Kidney epithelial cell (primary cell): ENCODE data around the gene MYOCD. TPM values are rescaled to one million over a fixed set of nuclear protein-coding genes. Genes with fewer than 3 reads are reported as not detected.
A peak's percentile ranks its signal among the peaks of the same experiment; 100 is the strongest.

ENCODE experiments used
- DNase-seq: peaks from one replicate; pipeline ENCODE4 v3.0.0-alpha.2; 2010; ENCODE audit warnings: low read depth
- H3K27me3 ChIP-seq: 2 replicates; pipeline ENCODE4 v1.6.0; 2011; ENCODE audit warnings: low read length; ENCODE audit not compliant: control insufficient read depth, insufficient read depth
- H3K36me3 ChIP-seq: 2 replicates; pipeline ENCODE4 v1.5.1; 2011; ENCODE audit warnings: low read length; ENCODE audit not compliant: control insufficient read depth, insufficient read depth
- H3K4me3 ChIP-seq: 2 replicates; pipeline ENCODE4 v1.5.1; 2011; ENCODE audit warnings: low read depth, mild to moderate bottlenecking, control low read depth, low read length
- total RNA-seq: library from RNA; depleted of rRNA; stranded (reverse); fragments of >200 nt; gene quantifications from 2 replicates; pipeline ENCODE4 v1.2.3, GENCODE V29; 2015
- TF ChIP-seq, protein P1 (sequence below): IDR thresholded peaks from 2 replicates; pipeline ENCODE4 v1.5.1; 2011; ENCODE audit warnings: mild to moderate bottlenecking, moderate library complexity, low read length, control low read depth, inconsistent platforms; ENCODE audit not compliant: insufficient read depth, poor library complexity, severe bottlenecking

MYOCD gene
- total RNA-seq, 1 donor from 2014 or later: 2.1 TPM

DNA sequence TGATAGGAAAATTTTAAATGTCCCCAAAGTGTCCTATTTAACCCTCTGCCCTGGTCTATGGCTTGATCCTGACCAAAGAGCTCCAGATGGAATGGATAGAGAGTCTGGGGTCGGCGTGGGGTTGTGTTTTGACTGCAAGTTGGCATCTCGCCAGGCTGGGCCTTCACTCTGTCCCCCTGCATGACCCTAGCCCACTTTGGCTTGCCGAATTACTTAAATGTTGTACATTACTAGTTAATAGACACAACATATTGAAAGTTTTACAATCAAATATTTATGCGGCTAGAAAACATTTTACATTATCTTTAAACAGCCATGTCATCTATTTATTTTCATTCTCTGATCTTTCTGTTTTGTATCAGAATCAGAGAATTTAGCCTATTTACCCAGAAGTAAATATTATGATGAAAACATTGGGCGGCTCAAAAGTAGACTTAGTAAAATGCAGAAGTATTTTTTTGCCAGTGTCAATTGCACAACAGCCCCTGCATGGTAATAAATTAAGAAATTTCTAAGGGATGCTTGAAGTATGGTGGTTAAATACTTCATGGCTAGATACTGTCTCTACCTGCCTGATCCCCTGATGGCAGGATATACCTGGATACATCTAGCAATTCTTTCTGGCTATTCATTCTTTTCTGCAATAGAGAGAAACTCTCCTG, 18.8 kb upstream of the MYOCD start:
- Histone ChIP-seq H3K27me3 (no peaks in the 10 kb centered on the region), H3K36me3 (no peaks in the 10 kb centered on the region), H3K4me3 (no peak overlapping the region)
- TF ChIP-seq, protein P1, sequence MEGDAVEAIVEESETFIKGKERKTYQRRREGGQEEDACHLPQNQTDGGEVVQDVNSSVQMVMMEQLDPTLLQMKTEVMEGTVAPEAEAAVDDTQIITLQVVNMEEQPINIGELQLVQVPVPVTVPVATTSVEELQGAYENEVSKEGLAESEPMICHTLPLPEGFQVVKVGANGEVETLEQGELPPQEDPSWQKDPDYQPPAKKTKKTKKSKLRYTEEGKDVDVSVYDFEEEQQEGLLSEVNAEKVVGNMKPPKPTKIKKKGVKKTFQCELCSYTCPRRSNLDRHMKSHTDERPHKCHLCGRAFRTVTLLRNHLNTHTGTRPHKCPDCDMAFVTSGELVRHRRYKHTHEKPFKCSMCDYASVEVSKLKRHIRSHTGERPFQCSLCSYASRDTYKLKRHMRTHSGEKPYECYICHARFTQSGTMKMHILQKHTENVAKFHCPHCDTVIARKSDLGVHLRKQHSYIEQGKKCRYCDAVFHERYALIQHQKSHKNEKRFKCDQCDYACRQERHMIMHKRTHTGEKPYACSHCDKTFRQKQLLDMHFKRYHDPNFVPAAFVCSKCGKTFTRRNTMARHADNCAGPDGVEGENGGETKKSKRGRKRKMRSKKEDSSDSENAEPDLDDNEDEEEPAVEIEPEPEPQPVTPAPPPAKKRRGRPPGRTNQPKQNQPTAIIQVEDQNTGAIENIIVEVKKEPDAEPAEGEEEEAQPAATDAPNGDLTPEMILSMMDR: no peak
- no peak for DNase-seq

DNA sequence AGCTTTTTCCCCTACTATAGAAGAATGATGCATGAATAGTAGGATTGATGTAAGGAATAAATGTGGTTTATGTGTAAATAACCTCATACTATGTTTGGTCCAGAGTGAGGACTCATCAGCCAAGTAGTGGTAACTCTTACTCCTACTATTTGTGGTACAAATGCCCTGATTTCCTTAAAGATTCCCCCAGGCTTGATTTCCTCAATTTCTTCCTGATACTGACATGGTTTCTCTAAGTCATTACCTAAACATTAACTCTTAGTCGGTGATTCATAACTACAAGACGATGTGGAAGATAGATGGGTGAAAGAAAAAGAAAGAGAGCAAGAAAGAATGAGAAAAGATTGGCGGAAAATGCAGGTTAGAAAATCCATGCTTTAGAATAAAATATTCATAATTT, 17.2 kb upstream of the MYOCD start:
- TF ChIP-seq, protein P1: no peak
- Histone ChIP-seq H3K27me3 (no peaks in the 10 kb centered on the region), H3K4me3 (no peak overlapping the region), H3K36me3 (no peaks in the 10 kb centered on the region)
- no peak for DNase-seq

DNA sequence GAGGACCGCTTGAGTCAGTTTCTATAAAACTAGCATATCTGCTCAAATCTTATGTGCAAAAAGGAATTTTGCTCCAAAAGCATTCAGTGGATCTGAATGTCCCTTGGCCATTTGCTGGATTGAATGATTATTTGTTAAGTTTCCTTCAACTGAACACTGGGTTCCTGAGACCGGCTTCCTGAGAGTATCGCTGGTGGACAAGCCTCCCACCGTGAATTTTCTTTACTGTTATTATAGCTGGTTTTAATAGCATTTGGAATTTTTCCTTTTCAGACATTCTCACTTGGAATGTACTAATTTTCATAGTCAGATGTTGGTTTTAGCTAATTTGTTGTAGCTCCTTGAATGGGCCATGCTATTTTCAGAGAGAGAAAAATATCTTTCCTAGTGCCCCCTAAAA, 9.8 kb upstream of the MYOCD start:
- H3K36me3 ChIP-seq: no peaks in the 10 kb centered on the region
- no peak for DNase-seq
- H3K27me3 ChIP-seq: no peaks in the 10 kb centered on the region
- no peak overlapping the region for H3K4me3 ChIP-seq
- TF ChIP-seq, protein P1: no peak

DNA sequence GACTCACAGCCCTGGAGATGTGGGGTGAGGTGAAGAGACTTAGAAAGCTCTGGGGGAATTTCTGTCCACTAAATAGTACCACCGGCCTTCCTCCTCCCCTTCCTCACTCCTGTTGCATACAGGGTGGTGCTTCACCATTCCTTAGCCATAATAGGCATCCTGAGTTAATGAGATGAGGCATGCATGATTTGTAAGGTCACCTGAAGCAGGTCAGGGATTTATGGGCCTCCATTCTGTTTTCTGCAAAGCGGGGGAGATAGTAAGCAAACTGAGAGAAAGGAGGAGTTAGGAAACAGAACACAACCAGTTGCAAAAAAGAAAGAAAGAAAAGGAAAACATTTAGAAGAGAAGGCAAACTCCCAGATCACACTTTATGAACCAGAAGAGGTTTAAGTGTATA, 9.3 kb upstream of the MYOCD start:
- H3K27me3 ChIP-seq: no peaks in the 10 kb centered on the region
- DNase-seq: no peak
- H3K4me3 ChIP-seq: no peak overlapping the region
- TF ChIP-seq, protein P1: no peak
- no peaks in the 10 kb centered on the region for H3K36me3 ChIP-seq

DNA sequence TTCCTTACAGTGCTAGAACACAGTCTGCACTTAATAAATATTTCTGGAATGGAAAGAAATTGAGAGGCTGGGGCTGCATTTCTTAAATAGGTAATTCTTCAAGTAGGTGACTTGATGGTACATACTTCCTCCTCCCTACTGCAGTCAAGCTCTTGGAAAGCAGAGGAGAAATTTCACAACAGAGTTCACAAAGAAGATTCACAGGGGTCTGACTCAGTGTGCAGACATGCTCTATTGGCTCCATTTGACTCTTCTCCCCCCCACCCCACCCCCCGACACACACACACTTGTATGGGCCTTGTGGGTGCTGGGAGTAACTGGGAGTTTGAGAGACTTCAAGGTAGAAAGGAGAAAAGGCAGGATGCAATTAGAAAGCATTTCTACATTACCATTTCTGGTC, 6.2 kb upstream of the MYOCD start:
- DNase-seq: peak; percentile 65
- no peaks in the 10 kb centered on the region for H3K36me3 ChIP-seq
- TF ChIP-seq, protein P1: no peak
- H3K4me3 ChIP-seq: no peak overlapping the region
- H3K27me3 ChIP-seq: peaks cover 2% of the 10 kb centered on the region

DNA sequence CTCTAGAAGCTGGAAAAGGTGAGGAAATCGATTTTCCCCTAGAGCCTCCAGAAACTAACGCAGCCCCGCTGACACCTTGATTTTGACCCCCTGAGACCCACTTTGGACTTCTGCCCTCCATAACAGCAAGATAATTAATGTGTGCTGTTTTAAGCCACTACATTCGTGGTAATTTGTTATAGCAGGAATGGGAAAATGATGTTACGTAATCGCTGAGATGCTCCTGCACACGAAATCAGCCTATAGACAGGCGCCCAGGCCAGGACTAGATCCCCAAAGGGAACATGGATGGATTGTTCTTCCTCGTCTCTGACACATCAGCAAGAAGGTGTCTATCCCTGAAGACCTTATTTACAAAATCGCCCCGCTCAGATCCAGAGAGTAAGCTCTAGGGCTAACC, 1.4 kb upstream of the MYOCD start:
- no peak for DNase-seq
- Histone ChIP-seq H3K4me3 (no peak overlapping the region), H3K27me3 (peaks cover 22% of the 10 kb centered on the region), H3K36me3 (no peaks in the 10 kb centered on the region)
- TF ChIP-seq, protein P1: no peak
